HepG2 (cell line): ENCODE data around the gene ZBTB25. TPM values are rescaled to one million over a fixed set of nuclear protein-coding genes. Genes with fewer than 3 reads are reported as not detected.

Experiments
- ETV6 ChIP-seq: sonication (generic); formaldehyde crosslinking; conservative IDR thresholded peaks from 2 replicates; pipeline ENCODE4 v1.4.0; 2020; ENCODE audit warnings: missing genetic modification reagents
- FOXA1 ChIP-seq, 2 experiments: fragments of 450-650 bp in 1 of 2; sonication (generic) in 1 of 2; formaldehyde crosslinking in 1 of 2; IDR thresholded peaks; 2 replicates each; pipeline versions ENCODE4 v1.4.0 to v1.6.1; 2016 to 2020; ENCODE audit warnings: missing genetic modification reagents in 1 of 2
- HDAC1 ChIP-seq: sonication (generic); formaldehyde crosslinking; IDR thresholded peaks from 2 replicates; pipeline ENCODE4 v1.5.1; 2020; ENCODE audit warnings: mild to moderate bottlenecking, missing genetic modification reagents
- HNRNPLL ChIP-seq: fragments of 200-400 bp; formaldehyde crosslinking; IDR thresholded peaks from 2 replicates; pipeline ENCODE4 v1.6.1; 2017; ENCODE audit warnings: mild to moderate bottlenecking, low read depth, low read length; ENCODE audit not compliant: poor library complexity, severe bottlenecking
- HOXA7 ChIP-seq: sonication (generic); formaldehyde crosslinking; IDR thresholded peaks from 2 replicates; pipeline ENCODE4 v1.8.1; 2022; ENCODE audit warnings: mild to moderate bottlenecking, missing genetic modification reagents, moderate library complexity
- ISL2 ChIP-seq: sonication (generic); formaldehyde crosslinking; IDR thresholded peaks from 2 replicates; pipeline ENCODE4 v1.5.0; 2020; ENCODE audit warnings: missing genetic modification reagents
- KLF13 ChIP-seq: sonication (generic); formaldehyde crosslinking; IDR thresholded peaks from 2 replicates; pipeline ENCODE4 v1.4.0; 2020; ENCODE audit warnings: mild to moderate bottlenecking, missing genetic modification reagents
- KLF6 ChIP-seq: IDR thresholded peaks from 2 replicates; pipeline ENCODE4 v1.8.0; 2016; ENCODE audit warnings: missing biosample characterization, missing genetic modification reagents
- POGZ ChIP-seq: sonication (generic); formaldehyde crosslinking; IDR thresholded peaks from 2 replicates; pipeline ENCODE4 v1.4.0; 2020; ENCODE audit warnings: mild to moderate bottlenecking, missing genetic modification reagents
- SKI ChIP-seq: fragments of 450-650 bp; IDR thresholded peaks from one replicate; pipeline ENCODE4 v1.6.1; 2018; ENCODE audit warnings: mild to moderate bottlenecking; ENCODE audit not compliant: partially characterized antibody
- TBX3 ChIP-seq: fragments of 450-650 bp; IDR thresholded peaks from 2 replicates; pipeline ENCODE4 v1.6.1; 2017; ENCODE audit warnings: antibody characterized with exemption, mild to moderate bottlenecking, inconsistent platforms, borderline replicate concordance
- TGIF2 ChIP-seq: IDR thresholded peaks from 2 replicates; pipeline ENCODE4 v1.6.1; 2016; ENCODE audit warnings: control low read depth, missing compliant biosample characterization
- YY1 ChIP-seq: IDR thresholded peaks from 2 replicates; pipeline ENCODE4 v1.6.1; 2011; ENCODE audit warnings: low read length, low read depth, moderate library complexity, mild to moderate bottlenecking; ENCODE audit not compliant: insufficient read depth, insufficient replicate concordance
- ZMYM2 ChIP-seq: sonication (generic); formaldehyde crosslinking; IDR thresholded peaks from 2 replicates; pipeline ENCODE4 v1.8.0; 2022; ENCODE audit warnings: mild to moderate bottlenecking, missing genetic modification reagents
- ZNF337 ChIP-seq: sonication (generic); formaldehyde crosslinking; IDR thresholded peaks from 2 replicates; pipeline ENCODE4 v1.5.1; 2020; ENCODE audit warnings: missing genetic modification reagents, low read depth, mild to moderate bottlenecking, borderline replicate concordance
- ZNF652 ChIP-seq: IDR thresholded peaks from 2 replicates; pipeline ENCODE4 v1.6.1; 2016; ENCODE audit warnings: low read depth, borderline replicate concordance
- ZSCAN20 ChIP-seq: sonication (generic); formaldehyde crosslinking; IDR thresholded peaks from 2 replicates; pipeline ENCODE4 v1.4.0; 2020; ENCODE audit warnings: missing genetic modification reagents, mild to moderate bottlenecking, borderline replicate concordance
- ZSCAN22 ChIP-seq: sonication (generic); formaldehyde crosslinking; IDR thresholded peaks from 2 replicates; pipeline ENCODE4 v1.4.0; 2020; ENCODE audit warnings: mild to moderate bottlenecking, missing genetic modification reagents
- polyA plus RNA-seq, 8 experiments: library from polyadenylated mRNA; depleted of rRNA in 3 of 8; stranded (reverse) in 7 of 8; unstranded in 1 of 8; fragments of >200 nt; fragmentation: Illumina TruSeq in 4 of 8; extraction: Trizol in 4 of 8; gene quantifications; 2 replicates each; pipeline versions ENCODE4 v1.2.1 to v1.2.3, GENCODE V29; 2011 to 2016; ENCODE audit warnings: low read depth in 4 of 8, missing spikeins in 1 of 8, mixed read lengths in 1 of 8; ENCODE audit not compliant: insufficient read depth in 1 of 8
- total RNA-seq, 5 experiments: library from RNA; depleted of rRNA; stranded (reverse); fragments of >200 nt; fragmentation: Illumina TruSeq; extraction: Trizol; gene quantifications; 2 replicates each; pipeline ENCODE4 v1.2.3, GENCODE V29; 2016; ENCODE audit warnings: low read depth in 1 of 5
- TF ChIP-seq, protein P1 (sequence below): sonication (generic); formaldehyde crosslinking; IDR thresholded peaks from 2 replicates; pipeline ENCODE4; 2020; ENCODE audit warnings: missing genetic modification reagents, mild to moderate bottlenecking, borderline replicate concordance
- TF ChIP-seq, protein P2 (sequence below): sonication (generic); formaldehyde crosslinking; IDR thresholded peaks from 2 replicates; pipeline ENCODE4 v1.8.1; 2023; ENCODE audit warnings: mild to moderate bottlenecking, inconsistent platforms, moderate library complexity, missing genetic modification reagents, borderline replicate concordance
- TF ChIP-seq, protein P3 (sequence below): sonication (generic); formaldehyde crosslinking; IDR thresholded peaks from 2 replicates; pipeline ENCODE4 v1.4.0; 2020; ENCODE audit warnings: low read depth, missing genetic modification reagents

ZBTB25 gene
- total and polyA plus RNA-seq, 2 of the 13 experiments (the other 11 are each of a cell fraction or from before 2014, with no cell fraction given) = 3.5 to 7.6 TPM

DNA sequence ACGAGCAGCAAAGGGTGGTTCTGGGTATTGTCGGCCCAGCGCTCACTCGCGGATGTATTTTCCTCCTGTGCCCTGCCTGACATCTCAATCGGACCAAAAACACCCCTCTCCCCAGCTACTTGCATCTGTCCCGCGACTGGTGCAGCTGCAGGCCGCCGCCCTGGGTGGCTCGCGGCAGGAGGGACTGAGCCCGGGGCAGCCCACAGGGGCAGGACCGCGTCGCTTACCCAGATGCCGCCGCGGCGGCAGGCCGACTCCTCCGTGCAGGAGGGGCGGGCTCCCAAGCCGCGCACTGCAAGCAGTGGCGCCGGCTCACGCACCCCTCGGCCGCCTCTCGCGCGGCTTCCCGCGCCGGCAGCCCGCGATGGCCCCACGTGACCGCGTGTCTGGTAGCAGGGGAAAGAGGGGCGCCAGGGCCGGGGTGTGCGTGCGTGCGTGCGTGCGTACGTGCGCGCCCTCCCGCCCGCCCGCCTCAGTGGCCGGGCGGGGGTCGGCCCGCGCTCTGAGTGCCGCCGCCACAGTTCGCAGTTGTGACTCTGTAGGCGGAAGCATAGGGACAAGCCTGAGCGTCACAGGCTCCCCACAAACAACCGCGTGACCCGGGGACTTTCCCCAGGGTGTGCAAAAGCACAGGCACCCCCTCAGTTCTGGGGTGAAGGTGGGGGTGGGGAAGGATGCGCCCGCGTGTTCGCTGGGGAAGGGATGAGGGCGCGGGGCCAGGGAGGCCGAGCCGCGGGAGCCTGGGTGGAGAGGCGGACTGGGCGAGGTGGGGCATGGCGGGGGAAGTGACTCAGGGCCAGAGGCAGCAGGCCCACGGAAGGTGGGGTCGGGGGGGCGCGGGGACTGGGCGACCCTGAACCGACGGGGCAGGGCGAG is at the start of gene ZBTB25 (continued):
- TF ChIP-seq, protein P1, sequence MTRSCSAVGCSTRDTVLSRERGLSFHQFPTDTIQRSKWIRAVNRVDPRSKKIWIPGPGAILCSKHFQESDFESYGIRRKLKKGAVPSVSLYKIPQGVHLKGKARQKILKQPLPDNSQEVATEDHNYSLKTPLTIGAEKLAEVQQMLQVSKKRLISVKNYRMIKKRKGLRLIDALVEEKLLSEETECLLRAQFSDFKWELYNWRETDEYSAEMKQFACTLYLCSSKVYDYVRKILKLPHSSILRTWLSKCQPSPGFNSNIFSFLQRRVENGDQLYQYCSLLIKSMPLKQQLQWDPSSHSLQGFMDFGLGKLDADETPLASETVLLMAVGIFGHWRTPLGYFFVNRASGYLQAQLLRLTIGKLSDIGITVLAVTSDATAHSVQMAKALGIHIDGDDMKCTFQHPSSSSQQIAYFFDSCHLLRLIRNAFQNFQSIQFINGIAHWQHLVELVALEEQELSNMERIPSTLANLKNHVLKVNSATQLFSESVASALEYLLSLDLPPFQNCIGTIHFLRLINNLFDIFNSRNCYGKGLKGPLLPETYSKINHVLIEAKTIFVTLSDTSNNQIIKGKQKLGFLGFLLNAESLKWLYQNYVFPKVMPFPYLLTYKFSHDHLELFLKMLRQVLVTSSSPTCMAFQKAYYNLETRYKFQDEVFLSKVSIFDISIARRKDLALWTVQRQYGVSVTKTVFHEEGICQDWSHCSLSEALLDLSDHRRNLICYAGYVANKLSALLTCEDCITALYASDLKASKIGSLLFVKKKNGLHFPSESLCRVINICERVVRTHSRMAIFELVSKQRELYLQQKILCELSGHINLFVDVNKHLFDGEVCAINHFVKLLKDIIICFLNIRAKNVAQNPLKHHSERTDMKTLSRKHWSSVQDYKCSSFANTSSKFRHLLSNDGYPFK (CRISPR knock-in tag) = 0 out of 2 replicates have a peak, but pooled peaks have one; percentile 16
- TF ChIP-seq ZNF652 (CRISPR knock-in tag) (no peak), TGIF2 (no peak), FOXA1 (IDR thresholded peaks at IDR 0.05) (no peak), FOXA1 (CRISPR knock-in tag; IDR thresholded peaks at IDR 0.05) (no peak), ISL2 (CRISPR knock-in tag) (0 out of 2 replicates have a peak, but pooled peaks have one; percentile 26), KLF6 (0 out of 2 replicates have a peak, but pooled peaks have one; percentile 34), ZMYM2 (no peak), TBX3 (no peak), ETV6 (CRISPR knock-in tag) (no peak), KLF13 (CRISPR knock-in tag) (no peak), HDAC1 (CRISPR knock-in tag) (peak; percentile 86; the same call in 1 of the 2 replicates), POGZ (no peak; the same call in 1 of the 2 replicates), ZNF337 (CRISPR knock-in tag) (no peak), SKI (no peak), YY1 (peak; percentile 11), HOXA7 (no peak), ZSCAN20 (CRISPR knock-in tag) (peak; percentile 76), HNRNPLL (peak; percentile 62), ZSCAN22 (CRISPR knock-in tag) (no peak)
- TF ChIP-seq, protein P2, sequence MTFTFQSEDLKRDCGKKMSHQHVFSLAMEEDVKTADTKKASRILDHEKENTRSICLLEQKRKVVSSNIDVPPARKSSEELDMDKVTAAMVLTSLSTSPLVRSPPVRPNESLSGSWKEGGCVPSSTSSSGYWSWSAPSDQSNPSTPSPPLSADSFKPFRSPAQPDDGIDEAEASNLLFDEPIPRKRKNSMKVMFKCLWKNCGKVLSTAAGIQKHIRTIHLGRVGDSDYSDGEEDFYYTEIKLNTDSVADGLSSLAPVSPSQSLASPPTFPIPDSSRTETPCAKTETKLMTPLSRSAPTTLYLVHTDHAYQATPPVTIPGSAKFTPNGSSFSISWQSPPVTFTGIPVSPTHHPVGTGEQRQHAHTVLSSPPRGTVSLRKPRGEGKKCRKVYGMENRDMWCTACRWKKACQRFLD (CRISPR knock-in tag) = no peak
- TF ChIP-seq, protein P3, sequence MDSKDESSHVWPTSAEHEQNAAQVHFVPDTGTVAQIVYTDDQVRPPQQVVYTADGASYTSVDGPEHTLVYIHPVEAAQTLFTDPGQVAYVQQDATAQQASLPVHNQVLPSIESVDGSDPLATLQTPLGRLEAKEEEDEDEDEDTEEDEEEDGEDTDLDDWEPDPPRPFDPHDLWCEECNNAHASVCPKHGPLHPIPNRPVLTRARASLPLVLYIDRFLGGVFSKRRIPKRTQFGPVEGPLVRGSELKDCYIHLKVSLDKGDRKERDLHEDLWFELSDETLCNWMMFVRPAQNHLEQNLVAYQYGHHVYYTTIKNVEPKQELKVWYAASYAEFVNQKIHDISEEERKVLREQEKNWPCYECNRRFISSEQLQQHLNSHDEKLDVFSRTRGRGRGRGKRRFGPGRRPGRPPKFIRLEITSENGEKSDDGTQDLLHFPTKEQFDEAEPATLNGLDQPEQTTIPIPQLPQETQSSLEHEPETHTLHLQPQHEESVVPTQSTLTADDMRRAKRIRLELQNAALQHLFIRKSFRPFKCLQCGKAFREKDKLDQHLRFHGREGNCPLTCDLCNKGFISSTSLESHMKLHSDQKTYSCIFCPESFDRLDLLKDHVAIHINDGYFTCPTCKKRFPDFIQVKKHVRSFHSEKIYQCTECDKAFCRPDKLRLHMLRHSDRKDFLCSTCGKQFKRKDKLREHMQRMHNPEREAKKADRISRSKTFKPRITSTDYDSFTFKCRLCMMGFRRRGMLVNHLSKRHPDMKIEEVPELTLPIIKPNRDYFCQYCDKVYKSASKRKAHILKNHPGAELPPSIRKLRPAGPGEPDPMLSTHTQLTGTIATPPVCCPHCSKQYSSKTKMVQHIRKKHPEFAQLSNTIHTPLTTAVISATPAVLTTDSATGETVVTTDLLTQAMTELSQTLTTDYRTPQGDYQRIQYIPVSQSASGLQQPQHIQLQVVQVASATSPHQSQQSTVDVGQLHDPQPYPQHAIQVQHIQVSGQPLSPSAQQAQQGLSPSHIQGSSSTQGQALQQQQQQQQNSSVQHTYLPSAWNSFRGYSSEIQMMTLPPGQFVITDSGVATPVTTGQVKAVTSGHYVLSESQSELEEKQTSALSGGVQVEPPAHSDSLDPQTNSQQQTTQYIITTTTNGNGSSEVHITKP (CRISPR knock-in tag) = no peak
